Measurements from ENCODE around the gene ISLR.
A peak's percentile ranks its signal among the peaks of the same experiment; 100 is the strongest.

The ISLR gene

DNA sequence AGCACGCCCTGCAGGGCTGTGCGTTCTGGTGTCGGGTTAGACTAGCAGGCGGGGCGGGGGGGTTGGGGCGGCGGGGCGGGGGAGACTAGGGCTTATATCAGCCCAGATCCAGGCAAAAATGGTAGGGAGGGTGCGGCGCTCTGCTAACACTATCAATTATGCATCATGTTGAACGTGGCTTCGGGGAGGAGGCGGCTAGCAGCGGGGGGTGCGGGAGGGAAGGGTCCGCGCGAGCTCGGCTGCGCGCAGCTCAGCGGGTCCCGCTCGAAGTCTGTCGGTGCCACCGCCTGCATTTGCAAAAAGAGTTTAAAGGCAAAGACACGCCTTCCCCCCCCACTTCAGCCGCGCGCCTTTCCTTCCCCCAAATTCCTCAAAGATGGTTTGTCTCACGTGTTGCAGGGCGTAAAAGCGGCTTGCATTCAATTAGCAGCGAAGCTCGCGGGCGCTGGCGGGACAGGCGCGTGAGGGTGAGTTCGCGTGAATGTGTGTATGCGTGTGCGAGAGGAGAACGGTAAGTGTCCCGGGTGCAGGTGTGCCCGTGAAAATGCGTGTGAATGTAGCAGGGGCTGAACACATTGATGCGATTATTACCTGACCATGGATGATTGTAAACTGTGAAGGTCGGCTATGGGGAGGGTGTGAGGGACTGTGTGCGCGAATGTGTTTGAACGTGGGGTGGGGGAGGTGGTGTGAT, 43.2 kb upstream of the ISLR start, which contains the start of gene ISLR2 (continued):
- TF ChIP-seq, protein P1, sequence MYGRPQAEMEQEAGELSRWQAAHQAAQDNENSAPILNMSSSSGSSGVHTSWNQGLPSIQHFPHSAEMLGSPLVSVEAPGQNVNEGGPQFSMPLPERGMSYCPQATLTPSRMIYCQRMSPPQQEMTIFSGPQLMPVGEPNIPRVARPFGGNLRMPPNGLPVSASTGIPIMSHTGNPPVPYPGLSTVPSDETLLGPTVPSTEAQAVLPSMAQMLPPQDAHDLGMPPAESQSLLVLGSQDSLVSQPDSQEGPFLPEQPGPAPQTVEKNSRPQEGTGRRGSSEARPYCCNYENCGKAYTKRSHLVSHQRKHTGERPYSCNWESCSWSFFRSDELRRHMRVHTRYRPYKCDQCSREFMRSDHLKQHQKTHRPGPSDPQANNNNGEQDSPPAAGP (tag by site-specific recombination; IDR thresholded peaks at IDR 0.05), result peak; percentile 85
- TF ChIP-seq ZNF426 (tag by site-specific recombination; IDR thresholded peaks at IDR 0.05) (no peak), ZNF341 (tag by site-specific recombination; IDR thresholded peaks at IDR 0.05; ENCODE audit: low read depth) (peak; percentile 43), EGR2 (tag by site-specific recombination; IDR thresholded peaks at IDR 0.05; ENCODE audit: low read depth) (no peak), OSR2 (tag by site-specific recombination; IDR thresholded peaks at IDR 0.05) (no peak), KLF9 (tag by site-specific recombination; IDR thresholded peaks at IDR 0.05; ENCODE audit: low read depth) (no peak), ZSCAN30 (tag by site-specific recombination; IDR thresholded peaks at IDR 0.05) (no peak), BCL11A (tag by site-specific recombination; IDR thresholded peaks at IDR 0.05; ENCODE audit: low read depth) (no peak), ZNF549 (tag by site-specific recombination; IDR thresholded peaks at IDR 0.05) (no peak), ZSCAN5A (tag by site-specific recombination; IDR thresholded peaks at IDR 0.05) (no peak; the same call in 1 of the 2 replicates), ZNF335 (tag by site-specific recombination; conservative IDR thresholded peaks at IDR 0.05) (peak; percentile 97), YY2 (tag by site-specific recombination; IDR thresholded peaks at IDR 0.05) (no peak), ZNF501 (tag by site-specific recombination; IDR thresholded peaks at IDR 0.05) (0 out of 2 replicates have a peak, but pooled peaks have one; percentile 56), ZIC2 (tag by site-specific recombination; IDR thresholded peaks at IDR 0.05) (peak; percentile 56; the same call in 1 of the 2 replicates), KLF7 (tag by site-specific recombination; IDR thresholded peaks at IDR 0.05; ENCODE audit: borderline replicate concordance) (no peak), ZNF248 (tag by site-specific recombination; IDR thresholded peaks at IDR 0.05) (no peak), ZBTB20 (tag by site-specific recombination; IDR thresholded peaks at IDR 0.05) (no peak; the same call in 1 of the 2 replicates), ZNF843 (tag by site-specific recombination; IDR thresholded peaks at IDR 0.05) (0 out of 2 replicates have a peak, but pooled peaks have one; percentile 16), ZNF404 (tag by site-specific recombination; IDR thresholded peaks at IDR 0.05) (no peak), WT1 (tag by site-specific recombination; IDR thresholded peaks at IDR 0.05) (peak; percentile 88), TCF7L2 (IDR thresholded peaks at IDR 0.05; ENCODE audit: borderline replicate concordance, low read depth, low read length) (no peak), ZNF747 (tag by site-specific recombination; IDR thresholded peaks at IDR 0.05) (no peak), ZNF2 (tag by site-specific recombination; IDR thresholded peaks at IDR 0.05) (peak; percentile 52; the same call in 1 of the 2 replicates), ZNF366 (tag by site-specific recombination; conservative IDR thresholded peaks at IDR 0.05) (no peak), ZNF600 (tag by site-specific recombination; IDR thresholded peaks at IDR 0.05) (peak; percentile 30; the same call in 1 of the 2 replicates), ZNF701 (tag by site-specific recombination; IDR thresholded peaks at IDR 0.05) (no peak), ZNF677 (tag by site-specific recombination; IDR thresholded peaks at IDR 0.05) (no peak), HOXD13 (CRISPR knock-in tag; IDR thresholded peaks at IDR 0.05; ENCODE audit: borderline replicate concordance) (0 out of 2 replicates have a peak, but pooled peaks have one; percentile 61), ZNF16 (tag by site-specific recombination; IDR thresholded peaks at IDR 0.05; ENCODE audit: low read depth) (no peak), ZNF548 (tag by site-specific recombination; IDR thresholded peaks at IDR 0.05) (no peak), ZNF423 (tag by site-specific recombination; IDR thresholded peaks at IDR 0.05) (peak; percentile 16; the same call in 1 of the 2 replicates), KLF8 (tag by site-specific recombination; IDR thresholded peaks at IDR 0.05) (peak; percentile 66; the same call in 1 of the 2 replicates), ZSCAN16 (tag by site-specific recombination; IDR thresholded peaks at IDR 0.05) (peak; percentile 63; the same call in 1 of the 2 replicates), ZNF768 (tag by site-specific recombination; IDR thresholded peaks at IDR 0.05) (no peak), ZNF157 (tag by site-specific recombination; IDR thresholded peaks at IDR 0.05) (no peak)
- TF ChIP-seq, protein P2, sequence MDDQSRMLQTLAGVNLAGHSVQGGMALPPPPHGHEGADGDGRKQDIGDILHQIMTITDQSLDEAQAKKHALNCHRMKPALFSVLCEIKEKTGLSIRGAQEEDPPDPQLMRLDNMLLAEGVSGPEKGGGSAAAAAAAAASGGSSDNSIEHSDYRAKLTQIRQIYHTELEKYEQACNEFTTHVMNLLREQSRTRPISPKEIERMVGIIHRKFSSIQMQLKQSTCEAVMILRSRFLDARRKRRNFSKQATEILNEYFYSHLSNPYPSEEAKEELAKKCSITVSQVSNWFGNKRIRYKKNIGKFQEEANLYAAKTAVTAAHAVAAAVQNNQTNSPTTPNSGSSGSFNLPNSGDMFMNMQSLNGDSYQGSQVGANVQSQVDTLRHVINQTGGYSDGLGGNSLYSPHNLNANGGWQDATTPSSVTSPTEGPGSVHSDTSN (CRISPR knock-in tag; IDR thresholded peaks at IDR 0.05), result no peak
- TF ChIP-seq, protein P3, sequence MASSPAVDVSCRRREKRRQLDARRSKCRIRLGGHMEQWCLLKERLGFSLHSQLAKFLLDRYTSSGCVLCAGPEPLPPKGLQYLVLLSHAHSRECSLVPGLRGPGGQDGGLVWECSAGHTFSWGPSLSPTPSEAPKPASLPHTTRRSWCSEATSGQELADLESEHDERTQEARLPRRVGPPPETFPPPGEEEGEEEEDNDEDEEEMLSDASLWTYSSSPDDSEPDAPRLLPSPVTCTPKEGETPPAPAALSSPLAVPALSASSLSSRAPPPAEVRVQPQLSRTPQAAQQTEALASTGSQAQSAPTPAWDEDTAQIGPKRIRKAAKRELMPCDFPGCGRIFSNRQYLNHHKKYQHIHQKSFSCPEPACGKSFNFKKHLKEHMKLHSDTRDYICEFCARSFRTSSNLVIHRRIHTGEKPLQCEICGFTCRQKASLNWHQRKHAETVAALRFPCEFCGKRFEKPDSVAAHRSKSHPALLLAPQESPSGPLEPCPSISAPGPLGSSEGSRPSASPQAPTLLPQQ (tag by site-specific recombination; IDR thresholded peaks at IDR 0.05), result peak; percentile 71

Data from HEK293 (cell line).